Stimulated activated CD4-positive, alpha-beta T cell treated with anti-CD3 and anti-CD28 coated beads, Interleukin-1b, Interleukin-23, amount 100 ng/mL, for 48 hours (primary cell): ENCODE data around the gene DNAJC24.

Source experiments
- DNase-seq: peaks from one replicate; pipeline ENCODE4 v3.0.0-alpha.2; 2020

DNAJC24 gene

GRCh38 chr11:31417357-31417756 lies 47.7 kb downstream of the DNAJC24 start:
- no peak for DNase-seq

GRCh38 chr11:31417816-31418215 lies 48.2 kb downstream of the DNAJC24 start:
- no peak for DNase-seq

GRCh38 chr11:31419138-31419537 lies 49.5 kb downstream of the DNAJC24 start:
- DNase-seq = no peak

GRCh38 chr11:31419669-31420068 lies 50.0 kb downstream of the DNAJC24 start:
- no peak for DNase-seq

GRCh38 chr11:31421820-31422219 lies 52.2 kb downstream of the DNAJC24 start:
- no peak for DNase-seq

GRCh38 chr11:31422703-31423102 lies 53.0 kb downstream of the DNAJC24 start:
- no peak for DNase-seq

GRCh38 chr11:31424652-31425051 lies 55.0 kb downstream of the DNAJC24 start:
- no peak for DNase-seq

- no peak for DNase-seq
These were observed 64.2 kb downstream of the DNAJC24 start for GRCh38 chr11:31433851-31434250.

DNA sequence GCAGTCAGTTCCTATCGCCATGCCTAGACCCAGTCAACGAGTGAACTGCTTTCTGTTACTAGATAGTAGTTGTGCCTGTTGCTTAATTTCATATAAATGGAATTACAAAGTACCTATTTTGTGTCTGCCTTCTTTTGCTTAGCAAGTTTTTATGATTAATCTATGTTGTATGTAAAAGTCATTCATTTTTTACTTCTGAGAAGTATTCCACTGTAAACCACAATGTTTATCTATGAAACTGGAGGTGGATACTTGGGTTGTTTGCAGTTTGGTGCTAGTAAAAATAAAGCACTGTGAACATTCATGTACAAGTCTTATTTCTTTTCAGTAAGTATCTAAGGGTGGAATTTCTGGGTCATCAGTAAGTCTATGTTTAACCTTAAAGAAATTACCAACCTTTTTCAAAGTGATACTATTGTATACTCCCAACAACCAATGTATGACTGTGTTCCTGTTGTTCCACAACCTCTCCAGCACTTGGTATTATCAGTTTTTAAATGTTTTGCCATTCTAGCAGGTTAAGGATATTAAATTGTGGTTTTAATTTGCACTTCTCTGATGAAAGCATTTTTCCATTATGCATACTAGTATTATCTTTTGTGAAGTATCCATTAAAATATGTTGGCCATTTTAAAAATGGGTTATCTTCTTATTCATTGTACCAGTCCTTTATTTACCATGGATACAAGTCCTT lies 68.2 kb downstream of the DNAJC24 start:
- DNase-seq = no peak

DNA sequence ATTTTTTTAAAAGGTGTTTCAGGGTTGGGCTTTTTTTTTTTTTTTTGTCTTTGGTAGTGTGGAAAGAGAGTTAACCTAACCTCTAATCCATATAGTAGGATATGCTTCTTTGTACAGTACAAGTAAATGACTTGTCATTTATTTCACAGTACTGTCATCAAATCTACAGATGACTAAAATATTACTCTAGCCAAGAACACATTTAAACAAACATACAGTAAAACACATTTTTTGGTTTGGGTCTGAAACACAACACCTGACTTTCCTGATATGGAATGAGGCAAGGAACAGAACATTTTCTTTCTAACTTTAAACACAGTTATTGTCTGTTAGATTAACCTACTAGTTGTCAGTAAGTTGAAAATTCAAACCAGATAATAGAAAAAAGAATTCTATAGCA lies 71.6 kb downstream of the DNAJC24 start:
- DNase-seq = no peak

DNA sequence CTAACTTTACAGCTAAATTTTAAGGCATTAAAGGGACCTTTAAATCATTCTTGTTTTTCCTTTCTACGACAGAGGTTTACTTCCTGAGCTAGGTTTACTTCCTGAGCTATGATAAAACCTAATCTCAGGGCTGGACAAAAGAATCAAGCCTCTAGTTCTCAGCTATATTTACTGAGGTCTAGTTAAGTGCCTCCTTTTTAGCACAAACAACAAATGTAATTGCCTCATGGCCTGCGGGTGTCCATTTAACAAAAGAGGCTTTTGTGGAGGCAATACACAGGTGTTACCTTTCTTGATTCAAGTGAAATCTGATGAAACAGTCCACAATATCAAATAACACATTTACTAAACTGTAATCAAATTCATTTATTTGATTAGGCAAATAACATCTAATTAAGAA lies 72.4 kb downstream of the DNAJC24 start:
- no peak for DNase-seq

DNA sequence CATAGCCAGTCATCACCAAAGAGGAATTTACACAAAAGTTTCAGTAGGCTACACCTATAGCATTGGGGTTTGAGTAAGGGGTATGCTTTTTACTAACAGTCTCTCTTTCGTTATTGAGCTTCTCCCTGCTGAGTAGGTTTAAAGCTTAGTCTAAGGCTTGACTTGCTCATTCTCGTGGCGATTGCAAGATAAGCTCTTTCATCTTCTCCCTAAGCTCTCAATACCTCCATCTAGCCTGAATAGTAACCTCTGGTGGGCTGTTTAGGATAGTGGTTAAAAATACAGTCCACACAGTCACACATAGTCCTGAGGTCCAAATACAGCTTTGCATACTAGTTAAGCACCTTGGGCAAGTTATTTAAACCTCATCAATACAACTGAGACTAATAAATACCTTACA lies 74.1 kb downstream of the DNAJC24 start:
- no peak for DNase-seq

- no peak for DNase-seq
These were observed 76.0 kb downstream of the DNAJC24 start for GRCh38 chr11:31445621-31446020.

- DNase-seq = no peak
These were observed 79.4 kb downstream of the DNAJC24 start for GRCh38 chr11:31449040-31449439.

DNA sequence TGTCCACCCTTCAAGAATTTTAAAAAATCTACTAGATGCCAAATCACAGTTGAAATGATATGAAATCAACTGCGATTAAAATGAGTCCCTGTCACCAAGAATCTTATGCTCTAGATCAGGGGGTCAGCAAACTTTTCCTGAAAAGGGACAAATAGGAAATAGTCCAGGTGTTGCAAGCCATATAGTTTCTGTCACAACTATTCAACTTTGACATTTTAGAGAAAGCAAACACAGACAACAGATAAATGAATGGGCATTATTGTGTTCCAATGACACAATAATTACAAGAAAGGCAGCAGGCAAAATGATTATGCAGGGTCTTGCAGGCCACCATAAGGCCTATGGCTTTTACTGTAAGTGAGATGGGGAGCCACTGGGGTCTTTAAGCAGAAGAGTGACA lies 81.2 kb downstream of the DNAJC24 start:
- DNase-seq = no peak

DNA sequence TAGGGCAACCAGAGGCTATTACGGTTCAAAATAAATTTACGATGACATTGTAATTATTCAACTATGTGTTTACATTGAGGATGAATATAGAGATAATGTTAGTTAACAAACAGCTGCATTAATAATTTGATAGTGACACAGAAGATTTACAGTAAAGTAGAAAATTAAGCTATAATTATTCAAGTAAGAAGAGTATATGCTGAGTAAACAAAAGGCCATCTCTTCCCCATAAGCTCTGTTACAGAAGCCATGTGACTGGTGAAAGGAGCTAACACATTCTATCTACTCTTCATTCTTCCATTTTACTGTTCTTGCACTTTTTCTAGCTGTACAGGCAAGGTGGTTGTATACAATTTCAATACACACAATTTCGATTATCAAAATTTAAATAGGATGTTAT lies 85.5 kb downstream of the DNAJC24 start:
- no peak for DNase-seq

- no peak for DNase-seq
These were observed 94.8 kb downstream of the DNAJC24 start for GRCh38 chr11:31464436-31464835.

DNA sequence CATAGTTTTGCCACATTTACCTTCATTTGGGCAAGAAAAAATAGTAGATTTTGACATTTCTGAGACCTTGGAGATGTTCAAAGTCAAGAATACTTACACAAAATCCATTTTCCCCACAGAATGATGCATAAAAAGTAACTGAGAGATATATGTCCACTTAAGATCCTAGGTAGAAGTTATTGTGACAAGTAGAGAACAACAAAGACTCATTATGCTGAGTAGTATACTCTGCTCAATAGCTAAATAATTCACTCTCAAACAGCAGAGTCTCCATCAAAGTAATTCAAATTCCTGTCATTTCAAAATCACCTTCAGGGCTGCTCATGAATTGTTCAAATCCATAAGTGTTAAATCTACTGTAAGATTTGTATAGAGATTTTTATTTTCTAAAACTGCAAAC lies 104.4 kb downstream of the DNAJC24 start:
- no peak for DNase-seq

GRCh38 chr11:31477528-31478222 lies 108.0 kb downstream of the DNAJC24 start:
- DNase-seq = no peak

DNA sequence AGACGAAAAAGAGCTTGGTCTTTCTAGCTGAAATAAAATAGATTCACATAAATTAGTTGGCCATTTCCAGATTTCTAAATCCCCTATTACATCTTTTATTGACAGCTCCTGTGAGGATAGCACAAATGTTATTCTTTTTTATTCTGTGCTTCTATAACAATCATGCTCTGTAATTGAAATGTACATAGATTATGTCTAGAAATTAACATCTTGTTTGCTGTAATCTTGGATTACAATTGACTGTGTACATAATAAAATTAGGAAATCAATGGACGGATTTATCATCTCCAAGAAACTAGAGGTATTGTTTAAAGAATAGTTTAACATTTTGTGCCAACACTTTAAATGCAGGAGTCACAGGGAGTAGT lies 108.5 kb downstream of the DNAJC24 start:
- DNase-seq = no peak

GRCh38 chr11:31479066-31479465 lies 109.4 kb downstream of the DNAJC24 start:
- no peak for DNase-seq

DNA sequence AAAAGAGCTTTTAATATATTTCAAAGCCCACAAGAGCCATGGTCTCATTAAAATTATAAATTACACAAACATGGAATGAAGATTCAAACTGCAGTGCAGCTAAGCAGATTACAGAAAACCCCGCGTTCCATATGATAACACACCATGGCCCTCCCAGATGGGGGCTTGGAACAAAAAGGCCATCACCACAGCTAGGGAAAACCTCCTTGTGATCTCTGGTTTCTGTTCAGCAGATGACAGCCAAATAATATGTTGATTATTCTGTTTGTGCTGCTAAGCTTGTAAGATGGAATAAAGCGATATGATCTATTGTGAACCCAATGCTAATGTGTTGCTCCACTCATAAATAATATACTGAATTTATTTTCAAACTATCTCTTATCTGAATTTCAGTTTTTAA lies 111.3 kb downstream of the DNAJC24 start:
- no peak for DNase-seq
